Erythroblast (primary cell): Measurements from ENCODE around the gene TCF4.

Experiments
- GATA1 ChIP-seq: IDR thresholded peaks from 2 replicates; pipeline ENCODE4 v1.6.1; 2011; ENCODE audit warnings: low read depth, mild to moderate bottlenecking, control low read depth, low read length, moderate library complexity
- POLR2A ChIP-seq: IDR thresholded peaks from 2 replicates; pipeline ENCODE4 v1.6.1; 2011; ENCODE audit warnings: mild to moderate bottlenecking, low read length

- TF ChIP-seq POLR2A (no peak), GATA1 (no peak)
Measured at GRCh38 chr18:55264108-55264507, 323.9 kb downstream of the TCF4 start.
